Dedifferentiated amniotic fluid mesenchymal stem cell (primary cell): ENCODE measurements around the gene PLCD4.

Source experiments
- DNase-seq: peaks from one replicate; pipeline ENCODE4 v3.0.0-alpha.2; 2016; ENCODE audit errors: extremely low spot score

PLCD4 gene

DNA sequence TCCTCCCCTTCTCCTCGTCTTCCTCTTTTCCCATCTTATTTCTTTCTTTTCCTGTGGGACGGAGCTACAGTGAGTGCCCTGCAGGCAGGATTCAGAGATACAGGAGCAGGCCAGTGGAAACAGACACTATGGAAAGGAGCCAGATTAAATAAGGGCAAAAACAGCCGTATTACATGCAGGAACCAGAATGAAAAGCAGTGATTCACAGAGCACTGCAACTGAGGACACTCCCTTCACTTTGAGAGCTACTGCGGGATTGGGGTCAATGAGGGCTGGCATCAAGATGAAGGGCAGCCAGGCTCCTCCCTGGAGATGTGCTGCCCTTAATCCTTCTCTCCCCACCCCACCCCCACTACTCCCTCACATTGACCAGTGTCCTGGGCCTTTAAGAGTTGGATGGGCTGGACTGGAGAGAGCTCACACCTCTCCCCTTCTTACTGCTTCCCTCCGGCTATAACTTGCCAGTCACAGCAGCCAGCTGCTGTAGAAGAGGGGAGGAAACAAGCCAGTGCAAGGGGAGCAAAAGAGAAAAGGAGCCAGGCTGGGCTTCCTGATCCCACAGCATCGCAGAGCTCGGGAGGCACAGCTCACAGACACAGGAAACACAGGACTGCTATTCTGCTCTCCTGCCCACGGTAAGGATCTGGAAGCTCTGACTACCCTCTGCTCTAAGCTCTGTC lies at the start of gene PLCD4:
PLCD4 (plus strand) TSS at position 464 of the 680 bp plus-strand sequence. CDS start 7,841 bp downstream, outside the sequence.
- DNase-seq, result peak; percentile 85

DNA sequence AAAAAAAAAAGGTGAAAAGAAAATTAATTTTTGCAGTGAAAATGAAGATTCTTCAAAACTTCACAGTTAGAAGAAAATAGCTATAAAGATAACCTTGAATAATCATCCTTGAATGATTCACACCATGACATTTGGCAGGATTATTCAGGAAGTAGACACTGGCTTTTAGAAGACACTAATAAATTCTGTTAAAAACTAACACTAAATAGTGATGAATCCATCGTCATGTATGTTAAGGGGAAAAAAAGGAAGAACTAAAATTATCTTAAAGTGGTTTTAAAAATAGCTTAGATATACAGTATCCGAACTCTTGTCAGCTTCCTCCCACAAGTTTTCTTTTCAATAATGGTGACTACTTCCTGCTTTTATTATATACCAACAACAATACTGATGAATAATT lies 49.8 kb upstream of the PLCD4 start:
- DNase-seq, result no peak

GRCh38 chr2:218558986-218559385 lies 48.7 kb upstream of the PLCD4 start:
- no peak for DNase-seq

GRCh38 chr2:218564056-218564455 lies 43.6 kb upstream of the PLCD4 start:
- DNase-seq, result no peak

GRCh38 chr2:218566296-218566695 lies 41.4 kb upstream of the PLCD4 start:
- DNase-seq, result no peak

DNA sequence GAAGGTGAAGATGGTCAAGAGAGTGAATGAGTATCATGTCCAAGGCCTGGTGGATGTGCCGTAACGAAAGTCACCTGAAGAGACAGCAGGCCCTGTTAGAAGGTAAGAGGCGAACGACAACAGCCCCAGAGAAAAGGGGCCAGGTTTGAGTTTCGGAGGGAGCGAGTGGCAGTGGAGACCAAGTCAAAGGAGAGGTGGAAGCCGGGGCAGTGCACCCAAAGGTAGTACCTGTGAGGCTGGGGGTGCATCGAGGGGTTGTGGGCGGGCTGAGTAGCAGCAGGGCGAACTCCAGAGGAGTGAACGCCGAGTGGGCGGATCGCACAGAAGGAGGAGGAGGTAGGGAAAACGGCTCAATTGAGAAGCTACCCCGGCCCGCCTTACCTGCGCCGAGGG lies 39.9 kb upstream of the PLCD4 start:
- no peak for DNase-seq

DNA sequence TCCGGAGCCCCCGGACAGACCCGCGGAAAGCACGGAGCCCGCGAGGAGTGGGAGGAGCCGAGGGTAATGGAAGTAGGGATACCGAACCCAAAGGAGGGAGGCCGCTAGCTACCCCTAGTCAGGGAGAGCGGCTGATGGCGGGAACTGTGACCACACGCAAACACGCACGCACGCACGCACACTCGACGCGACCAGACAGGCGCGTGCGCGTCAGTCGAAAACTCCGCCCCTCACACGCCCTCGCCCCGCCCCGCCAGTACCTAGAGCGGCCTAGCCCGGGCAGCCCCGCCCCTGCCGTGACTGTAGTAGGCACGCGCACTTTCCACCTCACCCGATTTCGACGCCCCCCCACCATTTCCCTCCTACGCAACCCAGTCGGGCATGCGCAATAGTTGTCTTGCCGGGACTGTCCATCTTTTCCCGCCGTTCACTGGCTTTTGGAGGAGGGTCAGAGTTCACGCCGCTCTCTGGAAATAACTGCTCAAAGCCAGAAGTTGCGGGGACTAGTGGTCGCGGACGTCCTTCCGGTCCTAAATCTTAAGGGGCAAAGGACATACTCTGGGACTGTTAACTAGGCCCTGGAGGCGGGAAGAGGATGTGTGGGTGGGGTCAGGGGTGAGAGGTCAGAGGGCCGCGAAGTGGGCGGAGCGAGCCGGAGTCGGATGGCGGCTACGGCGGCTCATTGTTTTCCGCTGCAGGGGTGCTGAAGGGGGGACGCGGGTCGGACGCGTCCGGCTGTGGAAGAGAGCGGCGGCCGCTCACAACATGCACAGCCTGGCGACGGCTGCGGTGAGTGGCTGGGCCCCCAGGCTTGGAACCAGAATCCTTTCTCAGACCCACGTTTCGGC lies 39.3 kb upstream of the PLCD4 start, which contains the start of the genes CNOT9 and USP37:
CNOT9 (plus strand) TSS at position 650 of the 848 bp plus-strand sequence; CDS start at position 766, 116 bp downstream.
USP37 (minus strand) TSS at position 162 of the 848 bp plus-strand sequence. CDS start 9,698 bp downstream, outside the sequence.
- peak; percentile 98 for DNase-seq

GRCh38 chr2:218569038-218569431 lies 38.7 kb upstream of the PLCD4 start:
- DNase-seq, result peak; percentile 46

- no peak for DNase-seq
These were observed 37.8 kb upstream of the PLCD4 start for GRCh38 chr2:218569661-218570500.

GRCh38 chr2:218570850-218571249 lies 36.8 kb upstream of the PLCD4 start:
- DNase-seq, result peak; percentile 34

GRCh38 chr2:218576854-218577253 lies 30.8 kb upstream of the PLCD4 start:
- no peak for DNase-seq

- no peak for DNase-seq
These were observed 30.0 kb upstream of the PLCD4 start for GRCh38 chr2:218577482-218578220.

GRCh38 chr2:218578272-218578877 lies 29.3 kb upstream of the PLCD4 start:
- no peak for DNase-seq

DNA sequence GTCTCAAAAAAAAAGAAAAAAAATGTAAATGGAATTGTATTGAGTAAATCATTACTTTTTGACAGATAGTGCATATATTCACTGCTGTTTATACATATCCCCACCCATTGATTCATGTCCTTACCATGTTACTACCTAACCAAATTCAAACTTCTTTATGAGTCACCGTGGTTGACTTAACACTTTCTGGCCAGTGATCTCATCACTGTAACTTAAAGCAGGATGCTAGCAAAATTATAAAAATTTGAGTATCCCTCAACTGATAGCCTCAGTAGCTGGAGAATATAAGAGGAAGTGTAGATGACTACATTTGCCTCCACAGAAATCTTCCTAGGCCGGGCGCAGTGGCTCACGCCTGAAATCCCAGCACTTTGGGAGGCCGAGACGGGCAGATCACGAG lies 25.6 kb upstream of the PLCD4 start:
- no peak for DNase-seq

GRCh38 chr2:218583983-218584850 lies 23.5 kb upstream of the PLCD4 start:
- no peak for DNase-seq

- DNase-seq, result no peak
These were observed 22.2 kb upstream of the PLCD4 start for GRCh38 chr2:218585541-218585940.

DNA sequence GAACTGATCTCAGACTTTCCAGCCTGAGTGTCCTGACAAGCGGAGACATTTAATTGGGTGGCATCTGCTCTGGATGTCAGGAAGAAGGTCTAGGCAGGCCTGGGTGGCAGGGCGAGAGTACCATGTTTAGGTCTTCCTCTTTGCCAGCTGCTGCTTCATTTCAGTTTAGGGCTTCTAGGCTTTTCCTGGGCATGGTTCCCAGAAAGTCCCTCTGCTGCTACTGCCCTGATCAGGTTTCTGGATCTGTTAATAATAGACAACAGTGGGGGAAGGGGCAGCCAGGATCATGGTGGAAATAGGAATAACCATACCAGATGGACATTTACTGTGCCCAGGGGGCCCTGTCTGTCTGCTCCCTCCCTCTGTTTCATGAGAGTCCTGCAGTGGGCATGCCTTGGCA lies 2.3 kb upstream of the PLCD4 start:
- DNase-seq, result peak; percentile 76

DNA sequence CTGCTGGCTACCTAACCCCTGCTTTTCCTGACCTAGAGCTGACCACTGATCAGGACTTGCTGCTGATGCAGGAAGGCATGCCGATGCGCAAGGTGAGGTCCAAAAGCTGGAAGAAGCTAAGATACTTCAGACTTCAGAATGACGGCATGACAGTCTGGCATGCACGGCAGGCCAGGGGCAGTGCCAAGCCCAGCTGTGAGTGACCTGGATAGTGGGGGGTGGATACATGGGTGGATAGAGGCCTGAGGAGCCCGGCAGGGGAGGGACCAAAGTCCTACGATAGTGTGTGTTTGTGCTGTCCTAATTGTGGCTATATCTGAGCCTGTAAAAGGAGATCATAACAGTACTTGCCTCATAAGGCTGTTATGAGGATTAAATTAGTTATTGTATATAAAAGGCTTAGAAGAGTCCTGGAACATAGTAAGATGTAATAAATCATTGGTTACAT lies 8.2 kb downstream of the PLCD4 start:
- DNase-seq, result no peak

- no peak for DNase-seq
These were observed 10.6 kb downstream of the PLCD4 start for GRCh38 chr2:218618102-218618860.
